Esophagus squamous epithelium (tissue), 4 donors: Measurements from ENCODE around the gene TFPT.

Source experiments
- CTCF ChIP-seq, 6 experiments: fragments of 450-650 bp in 4 of 6; fragments of 200-600 bp in 2 of 6; sonication (generic) in 2 of 6; IDR thresholded peaks; one replicate each; pipeline ENCODE4 v1.5.1; 2016 to 2019; ENCODE audit warnings: antibody characterized with exemption in 6 of 6, mild to moderate bottlenecking in 4 of 6, moderate library complexity in 4 of 6
- POLR2A ChIP-seq, 4 donors: fragments of 450-650 bp; IDR thresholded peaks; one replicate each; pipeline ENCODE4 v1.6.1; 2017; ENCODE audit warnings: antibody characterized with exemption in 4 of 4, mild to moderate bottlenecking in 4 of 4, moderate library complexity in 3 of 4

DNA sequence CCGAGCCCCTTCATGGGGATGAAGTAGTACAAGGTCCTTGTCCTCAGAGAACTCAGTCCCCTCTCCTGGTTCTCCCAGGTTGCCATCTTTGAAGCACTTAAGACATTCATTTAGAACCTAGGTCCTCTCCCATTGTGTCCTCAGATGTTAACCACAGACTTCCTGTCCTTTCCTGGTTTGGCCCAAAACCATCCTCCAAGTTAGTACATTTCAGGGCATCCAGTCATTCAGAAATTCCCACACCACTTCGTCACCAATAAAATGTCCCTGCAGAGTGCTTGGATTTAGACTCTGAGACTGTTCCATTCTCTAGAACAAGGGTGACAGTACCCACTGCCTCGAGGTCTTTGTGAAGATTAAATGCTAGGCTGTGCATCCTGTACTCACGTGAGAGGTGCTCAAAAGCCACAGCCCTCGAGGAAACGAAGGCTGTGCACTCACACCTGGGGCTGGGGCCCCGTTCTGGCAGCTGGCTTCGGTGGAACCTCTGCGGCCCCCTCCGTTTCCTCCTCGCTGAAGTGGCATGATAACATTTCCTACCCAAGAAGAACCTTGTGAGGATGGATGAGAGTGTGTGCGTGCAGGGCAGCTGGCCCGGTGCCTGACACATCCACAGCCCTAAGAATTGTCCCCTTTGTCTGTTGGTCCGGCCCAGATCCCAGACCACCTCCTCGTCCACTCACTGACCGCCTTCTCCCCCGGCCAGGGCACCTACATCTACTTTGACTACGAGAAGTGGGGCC, 39.3 kb upstream of the TFPT start:
- TF ChIP-seq CTCF (IDR thresholded peaks at IDR 0.05), result no peak
- no peak for TF ChIP-seq POLR2A (IDR thresholded peaks at IDR 0.05)
